Occipital lobe (tissue), 2 donors: ENCODE data around the gene SHROOM3. TPM values are rescaled to one million over a fixed set of nuclear protein-coding genes. Genes with fewer than 3 reads are reported as not detected.

Experiments used
- DNase-seq: peaks from one replicate; lab custom pipeline; 2025; lab: John Stamatoyannopoulos, UW
- total RNA-seq: library from RNA; depleted of rRNA; stranded (reverse); fragments of >200 nt; gene quantifications from one replicate; pipeline ENCODE4 v1.2.3, GENCODE V29; 2014

SHROOM3 gene
- total RNA-seq, 1 donor from 2014 or later: 17.8 TPM

DNA sequence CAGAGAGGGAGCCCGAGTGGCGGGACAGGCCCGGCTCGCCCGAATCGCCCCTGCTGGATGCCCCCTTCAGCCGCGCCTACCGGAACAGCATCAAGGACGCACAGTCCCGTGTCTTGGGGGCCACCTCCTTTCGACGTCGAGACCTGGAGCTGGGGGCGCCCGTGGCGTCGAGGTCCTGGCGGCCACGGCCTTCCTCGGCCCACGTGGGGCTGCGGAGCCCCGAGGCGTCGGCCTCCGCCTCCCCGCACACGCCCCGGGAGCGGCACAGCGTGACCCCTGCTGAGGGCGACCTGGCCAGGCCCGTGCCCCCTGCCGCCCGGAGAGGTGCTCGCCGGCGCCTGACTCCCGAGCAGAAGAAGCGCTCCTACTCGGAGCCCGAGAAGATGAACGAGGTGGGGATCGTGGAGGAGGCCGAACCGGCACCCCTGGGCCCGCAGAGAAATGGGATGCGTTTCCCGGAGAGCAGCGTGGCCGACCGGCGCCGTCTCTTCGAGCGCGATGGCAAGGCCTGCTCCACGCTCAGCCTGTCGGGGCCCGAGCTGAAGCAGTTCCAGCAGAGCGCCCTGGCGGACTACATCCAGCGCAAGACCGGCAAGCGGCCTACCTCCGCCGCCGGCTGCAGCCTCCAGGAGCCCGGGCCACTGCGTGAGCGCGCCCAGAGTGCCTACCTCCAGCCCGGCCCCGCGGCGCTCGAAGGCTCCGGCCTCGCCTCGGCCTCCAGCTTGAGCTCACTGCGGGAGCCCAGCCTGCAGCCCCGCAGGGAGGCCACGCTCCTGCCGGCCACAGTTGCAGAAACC is 306.0 kb downstream of the SHROOM3 start:
- no peak for DNase-seq

DNA sequence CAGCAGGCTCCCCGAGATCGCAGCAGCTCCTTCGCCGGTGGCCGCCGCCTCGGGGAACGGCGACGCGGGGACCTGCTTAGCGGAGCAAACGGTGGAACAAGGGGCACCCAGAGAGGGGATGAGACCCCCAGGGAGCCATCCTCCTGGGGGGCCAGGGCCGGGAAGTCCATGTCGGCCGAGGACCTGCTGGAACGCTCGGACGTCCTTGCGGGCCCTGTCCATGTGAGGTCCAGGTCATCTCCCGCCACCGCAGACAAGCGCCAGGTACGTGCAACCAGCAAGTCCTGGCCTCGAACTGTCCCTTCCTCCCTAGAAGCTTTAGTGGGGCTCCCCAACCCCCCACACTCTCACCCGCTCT is 306.6 kb downstream of the SHROOM3 start:
- DNase-seq: no peak

- no peak for DNase-seq
These were observed 309.4 kb downstream of the SHROOM3 start for GRCh38 chr4:76744241-76744921.

GRCh38 chr4:76745240-76745639 is 310.2 kb downstream of the SHROOM3 start:
- no peak for DNase-seq

GRCh38 chr4:76747563-76747962 is 312.5 kb downstream of the SHROOM3 start:
- DNase-seq: no peak

DNA sequence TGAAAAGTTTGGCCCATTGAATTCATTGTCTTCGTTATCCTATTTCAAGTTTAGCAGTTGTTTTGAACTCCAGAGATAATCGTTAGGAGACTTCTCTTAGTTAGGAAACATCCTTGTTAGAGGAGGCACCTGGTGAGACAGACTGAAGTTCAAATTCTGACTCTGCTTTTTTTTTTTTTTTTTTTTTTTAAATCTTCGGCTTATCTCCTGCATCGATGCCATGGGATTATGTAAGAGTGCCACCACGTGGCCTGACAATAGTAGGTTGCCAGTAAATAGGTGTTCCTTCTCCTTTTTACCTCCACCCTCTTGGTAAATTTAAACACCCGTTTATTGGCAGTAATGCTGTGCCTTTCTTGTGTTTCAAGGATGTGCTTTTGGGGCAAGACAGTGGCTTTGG is 313.6 kb downstream of the SHROOM3 start:
- DNase-seq: no peak

DNA sequence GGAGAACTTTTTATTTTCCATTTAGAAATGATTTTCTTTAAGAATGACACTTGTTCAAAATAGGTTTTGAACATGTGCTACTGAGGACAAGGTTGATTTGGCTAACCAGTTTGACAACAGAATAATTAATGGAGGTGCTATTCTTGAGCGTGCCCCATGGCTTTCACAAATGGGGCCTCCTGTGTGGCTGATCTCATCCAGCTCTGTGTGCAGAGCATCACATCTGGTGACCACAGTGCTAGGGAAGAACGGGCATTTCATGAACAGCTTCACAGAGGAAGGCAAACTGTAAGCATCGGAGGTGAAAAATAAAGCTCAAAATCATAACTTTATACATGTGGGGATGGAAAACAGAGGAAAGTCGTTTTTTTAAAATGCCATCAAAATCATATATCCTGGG is 314.3 kb downstream of the SHROOM3 start:
- no peak for DNase-seq

- no peak for DNase-seq
These were observed 315.7 kb downstream of the SHROOM3 start for GRCh38 chr4:76750716-76751115.

- no peak for DNase-seq
These were observed 316.7 kb downstream of the SHROOM3 start for GRCh38 chr4:76751612-76752343.

GRCh38 chr4:76752861-76753501 is 318.0 kb downstream of the SHROOM3 start:
- no peak for DNase-seq

DNA sequence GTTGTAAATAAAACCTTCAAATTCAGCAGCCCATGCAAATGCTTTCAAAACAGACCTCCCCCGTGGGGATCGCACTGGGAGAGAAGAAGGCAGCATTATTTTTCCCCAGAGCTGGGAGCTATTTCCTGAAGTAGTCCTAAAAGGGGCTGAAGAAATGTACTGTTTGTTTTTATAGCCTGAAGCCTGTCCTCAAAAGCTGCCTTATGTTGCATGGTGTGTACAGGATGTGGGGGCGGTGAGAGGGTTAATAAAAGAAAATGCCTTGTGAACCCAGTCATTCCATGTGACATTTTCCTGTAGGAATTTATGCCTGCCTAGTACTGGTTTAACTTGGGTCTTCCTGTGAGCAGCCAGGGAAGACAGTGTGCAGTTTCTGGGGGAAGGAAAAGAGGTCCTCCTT is 318.8 kb downstream of the SHROOM3 start:
- DNase-seq: no peak

GRCh38 chr4:76754439-76754838 is 319.4 kb downstream of the SHROOM3 start:
- DNase-seq: no peak

GRCh38 chr4:76755756-76756155 is 320.7 kb downstream of the SHROOM3 start:
- DNase-seq: no peak

GRCh38 chr4:76756416-76756815 is 321.4 kb downstream of the SHROOM3 start:
- no peak for DNase-seq

GRCh38 chr4:76757418-76757939 is 322.4 kb downstream of the SHROOM3 start:
- DNase-seq: no peak

- DNase-seq: no peak
These were observed 323.4 kb downstream of the SHROOM3 start for GRCh38 chr4:76758290-76758882.

GRCh38 chr4:76758996-76759395 is 324.0 kb downstream of the SHROOM3 start:
- DNase-seq: no peak

GRCh38 chr4:76760193-76760592 is 325.2 kb downstream of the SHROOM3 start:
- no peak for DNase-seq

DNA sequence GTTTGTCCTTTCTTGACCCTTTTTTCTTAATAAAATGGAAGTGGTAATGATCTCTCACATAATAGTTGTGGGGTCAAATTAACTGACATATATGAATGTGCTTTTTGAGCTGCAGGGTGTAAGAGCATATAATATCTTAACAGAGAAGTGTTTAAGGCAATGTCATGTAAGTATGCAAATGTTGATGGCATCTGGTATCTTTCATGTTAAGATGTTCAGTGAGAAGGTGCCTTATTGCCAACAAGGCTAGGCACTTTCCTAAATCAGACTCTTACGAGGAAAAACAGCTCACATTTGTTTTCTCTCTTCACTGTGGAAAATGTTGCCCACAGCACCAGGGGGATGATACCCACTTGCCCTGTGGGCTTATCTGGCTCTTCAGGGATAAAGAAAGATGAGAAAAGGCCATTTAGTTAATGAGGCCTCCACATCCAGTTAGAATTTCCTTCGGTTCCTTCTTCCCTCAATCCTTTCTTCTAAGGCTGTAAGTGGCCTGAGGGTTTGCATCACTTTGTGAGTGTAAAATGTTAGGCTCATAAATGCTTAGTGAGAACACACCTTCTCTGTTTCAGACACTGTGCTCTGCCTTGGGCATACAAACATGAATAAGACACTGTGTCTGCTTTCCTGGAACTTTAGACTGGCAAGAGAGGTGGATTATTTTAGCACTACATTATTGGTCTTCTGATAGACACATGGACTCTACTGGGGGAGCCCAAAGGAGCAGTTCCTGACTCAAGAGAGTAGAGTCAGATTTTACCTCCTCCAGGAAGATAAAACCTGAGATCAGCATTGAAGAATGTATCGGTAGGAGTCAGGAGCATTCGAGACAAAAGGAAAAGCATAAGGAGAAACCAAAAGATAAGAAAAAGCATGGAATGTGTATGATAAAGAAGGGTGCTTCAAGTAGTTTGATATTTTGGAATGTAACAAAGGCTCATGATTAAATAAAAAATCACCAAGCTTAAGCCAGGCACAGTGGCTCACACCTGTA is 327.4 kb downstream of the SHROOM3 start:
- no peak for DNase-seq

DNA sequence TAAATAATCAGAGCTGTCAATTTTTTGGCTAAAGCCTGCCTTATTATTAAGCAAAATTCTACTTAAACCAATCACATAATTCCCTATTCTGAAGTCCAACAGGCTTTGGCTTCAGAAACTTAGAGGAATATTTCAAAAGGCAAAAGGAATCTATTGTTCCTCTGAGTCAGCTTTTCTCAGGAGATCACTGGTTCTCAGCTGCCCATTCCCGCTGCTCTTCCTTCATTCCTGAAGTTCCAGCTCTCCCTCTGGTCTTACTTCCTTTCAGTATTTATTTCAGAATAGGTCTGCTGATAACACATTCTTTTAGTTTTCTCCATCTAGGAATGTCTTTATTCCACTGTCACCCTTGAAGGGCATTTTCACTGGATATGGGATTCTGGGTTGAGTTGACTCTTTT is 329.2 kb downstream of the SHROOM3 start:
- no peak for DNase-seq
